OCI-LY7 (cell line): ENCODE results near the gene RNASE9. TPM values are rescaled to one million over a fixed set of nuclear protein-coding genes. Genes with fewer than 3 reads are reported as not detected.

Source experiments
- total RNA-seq, 2 experiments: library from RNA; depleted of rRNA in 1 of 2; stranded (reverse); fragments of >200 nt in 1 of 2; shearing (Covaris generic) in 1 of 2; gene quantifications; 2 replicates each; pipeline ENCODE4 v1.2.3, GENCODE V29; 2014 to 2022

The RNASE9 gene
- total RNA-seq, 2 experiments from 2014 or later, result not detected

Other genes starting within 250 kb of the RNASE9 start
- gene CCNB1IP1, start 227.8 kb downstream of the RNASE9 start, total RNA-seq (2014; rRNA removed; shearing (Covaris generic)), result 56.6 and 58.5 TPM in 2 replicates
- gene CCNB1IP1, start 227.8 kb downstream of the RNASE9 start, total RNA-seq (2022), result 46.5 and 51.3 TPM in 2 replicates
- gene PARP2, start 217.4 kb downstream of the RNASE9 start, total RNA-seq (2014; rRNA removed; shearing (Covaris generic)), result 44.4 and 45.3 TPM in 2 replicates
- 55.4 and 59.1 TPM in 2 replicates for gene PARP2, start 217.4 kb downstream of the RNASE9 start, total RNA-seq (2022)
- 12.9 and 13.4 TPM in 2 replicates for gene TEP1, start 147.5 kb downstream of the RNASE9 start, total RNA-seq (2014; rRNA removed; shearing (Covaris generic))
- 26.8 and 31.1 TPM in 2 replicates for gene TEP1, start 147.5 kb downstream of the RNASE9 start, total RNA-seq (2022)
- 0.08 TPM in 1 of 2 replicates, not detected in the other for gene KLHL33, start 124.9 kb downstream of the RNASE9 start, total RNA-seq (2014; rRNA removed; shearing (Covaris generic))
- gene KLHL33, start 124.9 kb downstream of the RNASE9 start, total RNA-seq (2022), result 0.09 and 0.11 TPM in 2 replicates
- gene OSGEP, start 106.2 kb downstream of the RNASE9 start, total RNA-seq (2014; rRNA removed; shearing (Covaris generic)), result 85.2 and 86.6 TPM in 2 replicates
- 68.8 and 76.6 TPM in 2 replicates for gene OSGEP, start 106.2 kb downstream of the RNASE9 start, total RNA-seq (2022)
- gene APEX1, start 105.8 kb downstream of the RNASE9 start, total RNA-seq (2014; rRNA removed; shearing (Covaris generic)), result 110 and 117 TPM in 2 replicates
- gene APEX1, start 105.8 kb downstream of the RNASE9 start, total RNA-seq (2022), result 175 and 203 TPM in 2 replicates
- gene PIP4P1, start 99.6 kb downstream of the RNASE9 start, total RNA-seq (2014; rRNA removed; shearing (Covaris generic)), result 23.3 and 26.9 TPM in 2 replicates
- gene PIP4P1, start 99.6 kb downstream of the RNASE9 start, total RNA-seq (2022), result 43.6 and 44.7 TPM in 2 replicates
- 120 and 127 TPM in 2 replicates for gene PNP, start 91.6 kb downstream of the RNASE9 start, total RNA-seq (2014; rRNA removed; shearing (Covaris generic))
- gene PNP, start 91.6 kb downstream of the RNASE9 start, total RNA-seq (2022), result 118 and 128 TPM in 2 replicates
- not detected in 2 replicates for gene RNASE10, start 55.5 kb downstream of the RNASE9 start, total RNA-seq (2014; rRNA removed; shearing (Covaris generic))
- gene RNASE10, start 55.5 kb downstream of the RNASE9 start, total RNA-seq (2022), result 1.5 and 1.7 TPM in 2 replicates
- not detected in 2 replicates for gene RNASE11, start 27.0 kb upstream of the RNASE9 start, total RNA-seq (2014; rRNA removed; shearing (Covaris generic))
- gene RNASE11, start 27.0 kb upstream of the RNASE9 start, total RNA-seq (2022), result not detected in 2 replicates
- gene RNASE12, start 30.3 kb upstream of the RNASE9 start, total RNA-seq (2014; rRNA removed; shearing (Covaris generic)), result not detected in 2 replicates
- gene RNASE12, start 30.3 kb upstream of the RNASE9 start, total RNA-seq (2022), result not detected in 2 replicates
- not detected in 2 replicates for gene OR6S1, start 80.6 kb upstream of the RNASE9 start, total RNA-seq (2014; rRNA removed; shearing (Covaris generic))
- not detected in 2 replicates for gene OR6S1, start 80.6 kb upstream of the RNASE9 start, total RNA-seq (2022)
- not detected in 2 replicates for gene RNASE4, start 123.5 kb upstream of the RNASE9 start, total RNA-seq (2014; rRNA removed; shearing (Covaris generic))
- not detected in 2 replicates for gene RNASE4, start 123.5 kb upstream of the RNASE9 start, total RNA-seq (2022)
- not detected in 2 replicates for gene ANG, start 127.7 kb upstream of the RNASE9 start, total RNA-seq (2014; rRNA removed; shearing (Covaris generic))
- not detected in 2 replicates for gene ANG, start 127.7 kb upstream of the RNASE9 start, total RNA-seq (2022)
- gene EDDM3A, start 184.8 kb upstream of the RNASE9 start, total RNA-seq (2014; rRNA removed; shearing (Covaris generic)), result not detected in 2 replicates
- gene EDDM3A, start 184.8 kb upstream of the RNASE9 start, total RNA-seq (2022), result not detected in 2 replicates
- not detected in 2 replicates for gene EDDM3B, start 207.4 kb upstream of the RNASE9 start, total RNA-seq (2014; rRNA removed; shearing (Covaris generic))
- gene EDDM3B, start 207.4 kb upstream of the RNASE9 start, total RNA-seq (2022), result not detected in 2 replicates
- 0.33 and 2.9 TPM in 2 replicates for gene RNASE6, start 220.2 kb upstream of the RNASE9 start, total RNA-seq (2014; rRNA removed; shearing (Covaris generic))
- 1.2 and 1.7 TPM in 2 replicates for gene RNASE6, start 220.2 kb upstream of the RNASE9 start, total RNA-seq (2022)
- gene RNASE1, start 241.8 kb upstream of the RNASE9 start, total RNA-seq (2014; rRNA removed; shearing (Covaris generic)), result not detected in 2 replicates
- gene RNASE1, start 241.8 kb upstream of the RNASE9 start, total RNA-seq (2022), result not detected in 2 replicates